Fibroblast of lung (primary cell): ENCODE results near the gene MYRFL. TPM values are rescaled to one million over a fixed set of nuclear protein-coding genes. Genes with fewer than 3 reads are reported as not detected.

Experiments used
- DNase-seq, 2 donors: peaks; one replicate each; pipeline versions ENCODE4 v3.0.0 to v3.0.0-alpha.2; 2010; ENCODE audit warnings: low read depth in 2 of 2
- H2AFZ ChIP-seq: 2 replicates; pipeline ENCODE4 v1.5.1; 2012; ENCODE audit warnings: low read length, control low read depth, inconsistent platforms
- H3K27ac ChIP-seq: 2 replicates; pipeline ENCODE4 v1.5.1; 2011; ENCODE audit warnings: low read length, control low read depth; ENCODE audit not compliant: insufficient read depth
- H3K27me3 ChIP-seq: 2 replicates; pipeline ENCODE4 v1.5.1; 2011; ENCODE audit warnings: mild to moderate bottlenecking, low read length; ENCODE audit not compliant: control insufficient read depth, insufficient read depth
- H3K36me3 ChIP-seq: 2 replicates; pipeline ENCODE4 v1.5.1; 2011; ENCODE audit warnings: low read length; ENCODE audit not compliant: control insufficient read depth, insufficient read depth
- H3K4me1 ChIP-seq: 2 replicates; pipeline ENCODE4 v1.5.1; 2011; ENCODE audit warnings: low read length; ENCODE audit not compliant: control insufficient read depth, insufficient read depth; ENCODE audit errors: extremely low read depth
- H3K4me2 ChIP-seq: 2 replicates; pipeline ENCODE4 v1.5.1; 2011; ENCODE audit warnings: low read length, control low read depth; ENCODE audit not compliant: insufficient read depth; ENCODE audit errors: extremely low read depth
- H3K4me3 ChIP-seq, 4 experiments: fragments of 200-600 bp in 1 of 4; sonication (generic) in 1 of 4; replicated peaks in 1 of 4; 2 replicates each; pipeline ENCODE4 v1.5.1; 2011 to 2016; ENCODE audit warnings: low read length in 4 of 4, low read depth in 3 of 4, mild to moderate bottlenecking in 3 of 4, control low read depth in 2 of 4, inconsistent platforms in 1 of 4, mixed read lengths in 1 of 4; ENCODE audit not compliant: insufficient read depth in 1 of 4; ENCODE audit errors: control extremely low read depth in 1 of 4
- H3K79me2 ChIP-seq: 2 replicates; pipeline ENCODE4 v1.5.1; 2012; ENCODE audit warnings: mild to moderate bottlenecking, low read length, inconsistent platforms; ENCODE audit not compliant: control insufficient read depth, insufficient read depth
- H3K9ac ChIP-seq: 2 replicates; pipeline ENCODE4 v1.5.1; 2011; ENCODE audit warnings: mild to moderate bottlenecking, low read length, control low read depth; ENCODE audit not compliant: insufficient read depth
- H3K9me3 ChIP-seq: 2 replicates; pipeline ENCODE4 v1.5.1; 2012; ENCODE audit warnings: low read depth, low read length; ENCODE audit not compliant: control insufficient read depth, insufficient read depth
- H4K20me1 ChIP-seq: 2 replicates; pipeline ENCODE4 v1.5.1; 2011; ENCODE audit warnings: low read length; ENCODE audit not compliant: control insufficient read depth, insufficient read depth; ENCODE audit errors: extremely low read depth
- CTCF ChIP-seq, 2 donors: IDR thresholded peaks in 1 of 2; conservative IDR thresholded peaks in 1 of 2; 1 replicate in 1 of 2; 2 replicates in 1 of 2; pipeline ENCODE4 v1.5.1; 2011 to 2012; ENCODE audit warnings: low read length in 2 of 2, control low read depth in 1 of 2, inconsistent platforms in 1 of 2, low read depth in 1 of 2, mild to moderate bottlenecking in 1 of 2
- EZH2 ChIP-seq: IDR thresholded peaks from 2 replicates; pipeline ENCODE4 v1.5.1; 2012; ENCODE audit warnings: low read length, control low read depth, mild to moderate bottlenecking; ENCODE audit errors: missing control alignments
- polyA plus RNA-seq, 2 donors: library from polyadenylated mRNA; depleted of rRNA in 1 of 2; stranded (reverse) in 1 of 2; unstranded in 1 of 2; fragments of >200 nt; gene quantifications; 2 replicates each; pipeline ENCODE4 v1.2.1, GENCODE V29; 2011 to 2012; ENCODE audit warnings: missing spikeins in 1 of 2
- total RNA-seq: library from RNA; depleted of rRNA; stranded (reverse); fragments of >200 nt; gene quantifications from 2 replicates; pipeline ENCODE4 v1.2.1, GENCODE V29; 2014

The MYRFL gene
- total and polyA plus RNA-seq, 2 donors (not counting 1 experiment from before 2014, with no cell fraction given): not detected

GRCh38 chr12:69904777-69905176 is 79.8 kb downstream of the MYRFL start:
- Histone ChIP-seq H3K27ac (no peak overlapping the region), H2AFZ (no peak overlapping the region), H3K4me3 (no peak overlapping the region), H3K9me3 (no peaks in the 10 kb centered on the region), H3K27me3 (peaks cover 2% of the 10 kb centered on the region), H4K20me1 (no peaks in the 10 kb centered on the region), H3K4me2 (no peak overlapping the region), H3K9ac (no peak overlapping the region), H3K4me1 (no peaks in the 10 kb centered on the region), H3K79me2 (no peaks in the 10 kb centered on the region), H3K36me3 (no peaks in the 10 kb centered on the region)
- no peak for TF ChIP-seq CTCF (conservative IDR thresholded peaks at IDR 0.05 in 1 of 2, IDR thresholded peaks at IDR 0.05 in 1 of 2; ENCODE audit: low read depth in 1 of 2, low read length in 2 of 2)
- peak; percentile 19 to 92 for DNase-seq

- H3K9me3 ChIP-seq: no peaks in the 10 kb centered on the region
- no peak for DNase-seq
- H2AFZ ChIP-seq: no peak overlapping the region
- no peak overlapping the region for H3K4me3 ChIP-seq
- H3K27me3 ChIP-seq: peaks cover 2% of the 10 kb centered on the region
- no peak overlapping the region for H3K4me2 ChIP-seq
- TF ChIP-seq EZH2: no peak
- no peak for TF ChIP-seq CTCF (conservative IDR thresholded peaks at IDR 0.05 in 1 of 2, IDR thresholded peaks at IDR 0.05 in 1 of 2; ENCODE audit: low read depth in 1 of 2, low read length in 2 of 2)
- no peak overlapping the region for H3K9ac ChIP-seq
- no peaks in the 10 kb centered on the region for H3K79me2 ChIP-seq
- H3K27ac ChIP-seq: no peak overlapping the region
- H4K20me1 ChIP-seq: no peaks in the 10 kb centered on the region
- H3K36me3 ChIP-seq: no peaks in the 10 kb centered on the region
- no peaks in the 10 kb centered on the region for H3K4me1 ChIP-seq
These were observed 80.8 kb downstream of the MYRFL start for GRCh38 chr12:69905801-69906200.

GRCh38 chr12:69906411-69907216 is 81.6 kb downstream of the MYRFL start:
- H3K9ac ChIP-seq: no peak overlapping the region
- peaks cover 2% of the 10 kb centered on the region for H3K27me3 ChIP-seq
- TF ChIP-seq CTCF (conservative IDR thresholded peaks at IDR 0.05 in 1 of 2, IDR thresholded peaks at IDR 0.05 in 1 of 2; ENCODE audit: low read depth in 1 of 2, low read length in 2 of 2) (no peak), EZH2 (no peak)
- H3K4me1 ChIP-seq: no peaks in the 10 kb centered on the region
- H4K20me1 ChIP-seq: no peaks in the 10 kb centered on the region
- H2AFZ ChIP-seq: no peak overlapping the region
- no peaks in the 10 kb centered on the region for H3K9me3 ChIP-seq
- no peaks in the 10 kb centered on the region for H3K36me3 ChIP-seq
- H3K4me3 ChIP-seq: no peak overlapping the region
- no peak overlapping the region for H3K27ac ChIP-seq
- peak in 1 of 2 donors; percentile 42 for DNase-seq
- H3K4me2 ChIP-seq: no peak overlapping the region
- H3K79me2 ChIP-seq: no peaks in the 10 kb centered on the region
